A549 (cell line): ENCODE measurements around the gene PYY. TPM values are rescaled to one million over a fixed set of nuclear protein-coding genes. Genes with fewer than 3 reads are reported as not detected.

Experiments
- ATAC-seq, 2 experiments: fragments of 200-7000 bp in 1 of 2; fragments of >200 bp in 1 of 2; cut with Nextera tagmentation in 1 of 2; cut with Tn5 transposase in 1 of 2; 3 replicates each; pipeline versions ENCODE4 v1.8.0 to v1.9.1; 2018 to 2020; ENCODE audit warnings: mild to moderate bottlenecking in 1 of 2, moderate library complexity in 1 of 2
- CTCF ChIA-PET: fragments of 300-600 bp; sonication (Branson Sonifier 250); formaldehyde crosslinking; extraction: SDS; loops from one replicate; lab custom pipeline; 2021; ENCODE audit warnings: antibody characterized with exemption, inconsistent platforms; lab: Yijun Ruan, JAX
- POLR2A ChIA-PET: fragments of 350-600 bp; formaldehyde crosslinking; extraction: SDS; loops from one replicate; lab custom pipeline; 2021; ENCODE audit warnings: antibody characterized with exemption, inconsistent platforms; lab: Yijun Ruan, JAX
- DNase-seq, 2 experiments: peaks; one replicate each; pipeline versions ENCODE4 v3.0.0 to v3.0.0-alpha.2; 2011 to 2016; ENCODE audit warnings: low read depth in 1 of 2, low spot score in 1 of 2
- FAIRE-seq: peaks from 2 replicates; lab custom pipeline; 2011; peaks lifted over from hg19 to GRCh38; lab: Jason Lieb, UNC
- H3K27ac ChIP-seq, 2 experiments: fragments of >200 bp; sonication (Bioruptor Twin); formaldehyde crosslinking; 3 replicates each; pipeline ENCODE4 v1.5.1; 2016 to 2017
- H3K4me1 ChIP-seq: fragments of >200 bp; sonication (Bioruptor Twin); formaldehyde crosslinking; 3 replicates; pipeline ENCODE4 v1.6.1; 2016
- H3K4me2 ChIP-seq: fragments of >200 bp; sonication (Bioruptor Twin); formaldehyde crosslinking; 3 replicates; pipeline ENCODE4 v1.6.1; 2016
- H3K4me3 ChIP-seq: fragments of >200 bp; sonication (Bioruptor Twin); formaldehyde crosslinking; 3 replicates; pipeline ENCODE4 v1.5.1; 2016
- H3K9me3 ChIP-seq: fragments of >200 bp; sonication (Bioruptor Twin); formaldehyde crosslinking; 3 replicates; pipeline ENCODE4 v1.6.1; 2016
- BCL3 ChIP-seq: fragments of >200 bp; sonication (Bioruptor Twin); formaldehyde crosslinking; IDR thresholded peaks from 3 replicates; pipeline ENCODE4 v1.6.1; 2016
- CBX2 ChIP-seq: fragments of 200-600 bp; sonication (generic); IDR thresholded peaks from 2 replicates; pipeline ENCODE4 v1.6.1; 2016; ENCODE audit warnings: low read depth, mild to moderate bottlenecking, borderline replicate concordance
- CHD4 ChIP-seq: fragments of 200-600 bp; sonication (generic); IDR thresholded peaks from 2 replicates; pipeline ENCODE4 v1.6.1; 2016; ENCODE audit warnings: antibody characterized with exemption, mild to moderate bottlenecking, borderline replicate concordance
- E2F6 ChIP-seq: IDR thresholded peaks from 2 replicates; pipeline ENCODE4 v1.6.1; 2012; ENCODE audit warnings: low read depth, borderline replicate concordance
- FOSL2 ChIP-seq, 2 experiments: fragments of 450-650 bp in 1 of 2; fragments of >200 bp in 1 of 2; sonication (Bioruptor Twin) in 1 of 2; formaldehyde crosslinking; IDR thresholded peaks; 2 replicates each; pipeline versions ENCODE4 v1.5.0 to v1.6.1; 2016 to 2020; ENCODE audit warnings: mild to moderate bottlenecking in 1 of 2, moderate library complexity in 1 of 2
- GATA3 ChIP-seq: IDR thresholded peaks from 2 replicates; pipeline ENCODE4 v1.6.1; 2012; ENCODE audit warnings: borderline replicate concordance
- HEYL ChIP-seq: fragments of 250-450 bp; sonication (Bioruptor Pico); IDR thresholded peaks from 2 replicates; pipeline ENCODE4 v1.8.0; 2021; ENCODE audit warnings: mild to moderate bottlenecking, moderate library complexity
- HOXA7 ChIP-seq: fragments of 250-450 bp; sonication (Bioruptor Pico); IDR thresholded peaks from 2 replicates; pipeline ENCODE4 v1.5.0; 2020; ENCODE audit warnings: mild to moderate bottlenecking, moderate library complexity
- HOXB13 ChIP-seq: fragments of 250-450 bp; sonication (Bioruptor Pico); IDR thresholded peaks from 2 replicates; pipeline ENCODE4 v1.5.0; 2020; ENCODE audit warnings: low read depth, mild to moderate bottlenecking, moderate library complexity
- JUNB ChIP-seq: fragments of >200 bp; sonication (Bioruptor Twin); formaldehyde crosslinking; IDR thresholded peaks from 2 replicates; pipeline ENCODE4 v1.6.1; 2016
- MAFK ChIP-seq: fragments of 450-650 bp; IDR thresholded peaks from 2 replicates; pipeline ENCODE4 v1.6.1; 2014; ENCODE audit not compliant: partially characterized antibody
- MYC ChIP-seq: IDR thresholded peaks from 2 replicates; pipeline ENCODE4 v1.6.1; 2012; ENCODE audit warnings: mild to moderate bottlenecking, inconsistent platforms, low read length, improper control_type of control experiment, borderline replicate concordance
- NFE2L2 ChIP-seq: fragments of 150-350 bp; conservative IDR thresholded peaks from 2 replicates; pipeline ENCODE4 v1.6.1; 2014; ENCODE audit warnings: low read length
- NPAS2 ChIP-seq: fragments of 250-450 bp; sonication (Bioruptor Pico); IDR thresholded peaks from 2 replicates; pipeline ENCODE4 v1.8.0; 2022; ENCODE audit warnings: mild to moderate bottlenecking, moderate library complexity, borderline replicate concordance
- RARB ChIP-seq: fragments of 250-450 bp; sonication (Bioruptor Pico); IDR thresholded peaks from 2 replicates; pipeline ENCODE4 v1.8.0; 2021; ENCODE audit warnings: mild to moderate bottlenecking, moderate library complexity
- RCOR1 ChIP-seq: fragments of 150-350 bp; IDR thresholded peaks from 2 replicates; pipeline ENCODE4 v1.6.1; 2014; ENCODE audit warnings: antibody characterized with exemption, low read length, low read depth
- RNF2 ChIP-seq: fragments of 200-600 bp; sonication (generic); IDR thresholded peaks from 2 replicates; pipeline ENCODE4 v1.6.1; 2016; ENCODE audit warnings: low read depth, mild to moderate bottlenecking, antibody characterized with exemption, moderate library complexity, borderline replicate concordance
- SMC3 ChIP-seq: fragments of >200 bp; sonication (Bioruptor Twin); formaldehyde crosslinking; IDR thresholded peaks from 3 replicates; pipeline ENCODE4 v1.6.1; 2018; ENCODE audit warnings: inconsistent platforms
- TP53 ChIP-seq: fragments of 250-450 bp; sonication (Bioruptor Pico); IDR thresholded peaks from 2 replicates; pipeline ENCODE4 v1.5.0; 2021; ENCODE audit warnings: mild to moderate bottlenecking, moderate library complexity
- WGBS: methylation state at CpG from one replicate; pipeline ENCODE4 v1.1.6; 2017; ENCODE audit errors: missing lambda C conversion rate; 5-methylcytosine and 5-hydroxymethylcytosine counted together
- polyA plus RNA-seq, 4 experiments: library from polyadenylated mRNA; depleted of rRNA in 3 of 4; stranded (reverse); fragments of >200 nt; fragmentation: RNase III in 1 of 4; extraction: RNeasy Plus Mini Kit Qiagen cat#74134 plus additional on column Dnase treatment in 1 of 4; gene quantifications; 2 replicates in 3 of 4; 3 replicates in 1 of 4; pipeline ENCODE4 v1.2.3, GENCODE V29; 2011 to 2017
- TF ChIP-seq, protein P1 (sequence below): fragments of >200 bp; sonication (Bioruptor Twin); formaldehyde crosslinking; IDR thresholded peaks from 3 replicates; pipeline ENCODE4 v1.5.1; 2016
- TF ChIP-seq, protein P2 (sequence below): IDR thresholded peaks from 2 replicates; pipeline ENCODE4 v1.6.1; 2012

Gene PYY
- polyA plus RNA-seq, 2 of the 4 experiments (the other 2 are of a cell fraction), result not detected

- FAIRE-seq (peak; percentile 23), ATAC-seq (peak; percentile 30 to 42; a peak in 3 of 6 replicates), DNase-seq (no peak)
- H3K4me3 ChIP-seq, result no peak overlapping the region
- ChIA-PET CTCF (interaction anchor here (0.6 to 7.4 kb wide), 10 partner anchors 11 to 408 kb away, joined by 3 to 38 read pairs (median 4); partner anchors contain the start of gene PPY), POLR2A (no interaction called here)
- 71% methylated on average over 9 of the region's 9 CpGs for WGBS
- no peaks in the 10 kb centered on the region for H3K9me3 ChIP-seq
- TF ChIP-seq E2F6 (no peak), RCOR1 (no peak), HOXB13 (CRISPR knock-in tag) (no peak), MYC (no peak), HOXA7 (no peak), JUNB (no peak), TP53 (CRISPR knock-in tag) (no peak), NPAS2 (no peak), NFE2L2 (no peak)
- no peak overlapping the region for H3K4me2 ChIP-seq
- no peak overlapping the region for H3K27ac ChIP-seq
- H3K4me1 ChIP-seq, result no peaks in the 10 kb centered on the region
Observed at GRCh38 chr17:43967251-43967875, 13.6 kb upstream of the PYY start.

- no peak for TF ChIP-seq TP53 (CRISPR knock-in tag)
- TF ChIP-seq RARB, result no peak
- TF ChIP-seq CHD4, result no peak
- no peak for TF ChIP-seq BCL3
- TF ChIP-seq HEYL, result no peak
- TF ChIP-seq, protein P1, sequence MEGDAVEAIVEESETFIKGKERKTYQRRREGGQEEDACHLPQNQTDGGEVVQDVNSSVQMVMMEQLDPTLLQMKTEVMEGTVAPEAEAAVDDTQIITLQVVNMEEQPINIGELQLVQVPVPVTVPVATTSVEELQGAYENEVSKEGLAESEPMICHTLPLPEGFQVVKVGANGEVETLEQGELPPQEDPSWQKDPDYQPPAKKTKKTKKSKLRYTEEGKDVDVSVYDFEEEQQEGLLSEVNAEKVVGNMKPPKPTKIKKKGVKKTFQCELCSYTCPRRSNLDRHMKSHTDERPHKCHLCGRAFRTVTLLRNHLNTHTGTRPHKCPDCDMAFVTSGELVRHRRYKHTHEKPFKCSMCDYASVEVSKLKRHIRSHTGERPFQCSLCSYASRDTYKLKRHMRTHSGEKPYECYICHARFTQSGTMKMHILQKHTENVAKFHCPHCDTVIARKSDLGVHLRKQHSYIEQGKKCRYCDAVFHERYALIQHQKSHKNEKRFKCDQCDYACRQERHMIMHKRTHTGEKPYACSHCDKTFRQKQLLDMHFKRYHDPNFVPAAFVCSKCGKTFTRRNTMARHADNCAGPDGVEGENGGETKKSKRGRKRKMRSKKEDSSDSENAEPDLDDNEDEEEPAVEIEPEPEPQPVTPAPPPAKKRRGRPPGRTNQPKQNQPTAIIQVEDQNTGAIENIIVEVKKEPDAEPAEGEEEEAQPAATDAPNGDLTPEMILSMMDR, result no peak
- TF ChIP-seq MAFK, result no peak
- TF ChIP-seq CBX2, result no peak
- H3K27ac ChIP-seq, result no peak overlapping the region
- ChIA-PET CTCF (interaction anchor here (1.2 to 7.4 kb wide), 5 partner anchors 10 to 407 kb away, joined by 3 to 38 read pairs (median 4); partner anchors contain the start of gene PPY), POLR2A (no interaction called here)
- DNase-seq (peak in 1 of 2 experiments; percentile 29), ATAC-seq (peak; percentile 21 to 36; a peak in 3 of 6 replicates), FAIRE-seq (no peak)
- no peak overlapping the region for H3K4me3 ChIP-seq
- H3K4me2 ChIP-seq, result no peak overlapping the region
- no peaks in the 10 kb centered on the region for H3K9me3 ChIP-seq
- no peaks in the 10 kb centered on the region for H3K4me1 ChIP-seq
- WGBS, result 75% methylated on average over 3 of the region's 3 CpGs
Observed at GRCh38 chr17:43966276-43966675, 12.5 kb upstream of the PYY start.

DNA sequence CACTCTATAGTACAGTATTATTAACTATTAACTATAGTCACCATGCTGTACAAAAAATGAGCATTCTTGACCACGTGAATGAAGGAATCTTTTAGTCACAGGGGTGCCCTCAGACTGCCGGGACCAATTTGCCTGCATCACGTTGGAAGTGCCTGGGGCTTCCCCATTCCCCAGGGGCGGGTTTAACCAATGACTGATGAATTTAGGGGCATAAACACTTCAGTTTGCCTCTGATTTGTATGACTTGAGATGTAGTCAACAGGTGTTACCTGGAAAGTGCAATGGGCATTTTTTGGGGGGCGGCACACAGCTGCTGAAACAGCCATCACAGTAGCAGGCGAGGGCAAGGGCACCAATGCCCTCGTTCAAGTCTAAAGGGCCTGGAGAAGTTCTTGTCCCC lies 8.7 kb upstream of the PYY start:
- no peak overlapping the region for H3K27ac ChIP-seq
- FAIRE-seq, result no peak

More for the DNA sequence above, 8.7 kb upstream of the PYY start:
- no peak overlapping the region for H3K4me2 ChIP-seq
- TF ChIP-seq RARB (no peak), CHD4 (no peak), GATA3 (no peak), HOXB13 (CRISPR knock-in tag) (no peak), RNF2 (no peak), SMC3 (no peak), JUNB (no peak), FOSL2 (IDR thresholded peaks at IDR 0.05) (no peak), FOSL2 (CRISPR knock-in tag; IDR thresholded peaks at IDR 0.05) (no peak)
- TF ChIP-seq, protein P2, sequence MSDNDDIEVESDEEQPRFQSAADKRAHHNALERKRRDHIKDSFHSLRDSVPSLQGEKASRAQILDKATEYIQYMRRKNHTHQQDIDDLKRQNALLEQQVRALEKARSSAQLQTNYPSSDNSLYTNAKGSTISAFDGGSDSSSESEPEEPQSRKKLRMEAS, result no peak
- ATAC-seq, result no peak
- ChIA-PET CTCF (interaction anchor here (0.6 to 2.8 kb wide), 13 partner anchors 8 to 85 kb away, joined by 3 to 19 read pairs (median 4); no protein-coding TSS in a partner anchor), POLR2A (no interaction called here)
- H3K4me3 ChIP-seq, result no peak overlapping the region
- no peak for DNase-seq
- no peaks in the 10 kb centered on the region for H3K9me3 ChIP-seq
- 38% methylated on average over 7 of the region's 7 CpGs for WGBS
- no peaks in the 10 kb centered on the region for H3K4me1 ChIP-seq
